HepG2 (cell line): ENCODE data around the gene UBTD2. TPM values are rescaled to one million over a fixed set of nuclear protein-coding genes. Genes with fewer than 3 reads are reported as not detected.

ENCODE experiments used
- FOXC1 ChIP-seq: sonication (generic); formaldehyde crosslinking; IDR thresholded peaks from 2 replicates; pipeline ENCODE4 v1.8.0; 2022; ENCODE audit warnings: mild to moderate bottlenecking, missing genetic modification reagents, borderline replicate concordance
- NFKB2 ChIP-seq: sonication (generic); formaldehyde crosslinking; IDR thresholded peaks from 2 replicates; pipeline ENCODE4 v1.4.0; 2020; ENCODE audit warnings: missing genetic modification reagents, borderline replicate concordance
- PCBP2 ChIP-seq: fragments of 200-400 bp; formaldehyde crosslinking; optimal IDR thresholded peaks from 2 replicates; pipeline ENCODE3; 2018; ENCODE audit warnings: low read length, low read depth; ENCODE audit not compliant: poor library complexity, severe bottlenecking
- POLR2AphosphoS2 ChIP-seq: IDR thresholded peaks from 2 replicates; pipeline ENCODE4 v1.6.1; 2011; ENCODE audit warnings: low read depth, low read length, improper control_type of control experiment
- ZNF264 ChIP-seq: sonication (generic); formaldehyde crosslinking; IDR thresholded peaks from 2 replicates; pipeline ENCODE4 v1.4.0; 2020; ENCODE audit warnings: missing genetic modification reagents
- ZNF441 ChIP-seq: sonication (generic); formaldehyde crosslinking; IDR thresholded peaks from 2 replicates; pipeline ENCODE4 v1.7.0; 2021; ENCODE audit warnings: missing genetic modification reagents, borderline replicate concordance
- ZNF672 ChIP-seq: sonication (generic); formaldehyde crosslinking; IDR thresholded peaks from 2 replicates; pipeline ENCODE4 v1.8.1; 2022; ENCODE audit warnings: missing genetic modification reagents
- polyA plus RNA-seq, 8 experiments: library from polyadenylated mRNA; depleted of rRNA in 3 of 8; stranded (reverse) in 7 of 8; unstranded in 1 of 8; fragments of >200 nt; fragmentation: Illumina TruSeq in 4 of 8; extraction: Trizol in 4 of 8; gene quantifications; 2 replicates each; pipeline versions ENCODE4 v1.2.1 to v1.2.3, GENCODE V29; 2011 to 2016; ENCODE audit warnings: low read depth in 4 of 8, missing spikeins in 1 of 8, mixed read lengths in 1 of 8; ENCODE audit not compliant: insufficient read depth in 1 of 8
- total RNA-seq, 5 experiments: library from RNA; depleted of rRNA; stranded (reverse); fragments of >200 nt; fragmentation: Illumina TruSeq; extraction: Trizol; gene quantifications; 2 replicates each; pipeline ENCODE4 v1.2.3, GENCODE V29; 2016; ENCODE audit warnings: low read depth in 1 of 5
- TF ChIP-seq, protein P1 (sequence below): IDR thresholded peaks from 2 replicates; pipeline ENCODE4 v1.6.1; 2016; ENCODE audit warnings: control low read depth
- TF ChIP-seq, protein P2 (sequence below): sonication (generic); formaldehyde crosslinking; IDR thresholded peaks from 2 replicates; pipeline ENCODE4 v1.8.0; 2022; ENCODE audit warnings: low read depth, missing genetic modification reagents
- TF ChIP-seq, protein P3 (sequence below): sonication (generic); formaldehyde crosslinking; IDR thresholded peaks from 2 replicates; pipeline ENCODE4 v1.5.0; 2020; ENCODE audit warnings: mild to moderate bottlenecking, missing genetic modification reagents, borderline replicate concordance

UBTD2 gene
- total and polyA plus RNA-seq, 2 of the 13 experiments (the other 11 are each of a cell fraction or from before 2014, with no cell fraction given) = 15.2 to 24.1 TPM

DNA sequence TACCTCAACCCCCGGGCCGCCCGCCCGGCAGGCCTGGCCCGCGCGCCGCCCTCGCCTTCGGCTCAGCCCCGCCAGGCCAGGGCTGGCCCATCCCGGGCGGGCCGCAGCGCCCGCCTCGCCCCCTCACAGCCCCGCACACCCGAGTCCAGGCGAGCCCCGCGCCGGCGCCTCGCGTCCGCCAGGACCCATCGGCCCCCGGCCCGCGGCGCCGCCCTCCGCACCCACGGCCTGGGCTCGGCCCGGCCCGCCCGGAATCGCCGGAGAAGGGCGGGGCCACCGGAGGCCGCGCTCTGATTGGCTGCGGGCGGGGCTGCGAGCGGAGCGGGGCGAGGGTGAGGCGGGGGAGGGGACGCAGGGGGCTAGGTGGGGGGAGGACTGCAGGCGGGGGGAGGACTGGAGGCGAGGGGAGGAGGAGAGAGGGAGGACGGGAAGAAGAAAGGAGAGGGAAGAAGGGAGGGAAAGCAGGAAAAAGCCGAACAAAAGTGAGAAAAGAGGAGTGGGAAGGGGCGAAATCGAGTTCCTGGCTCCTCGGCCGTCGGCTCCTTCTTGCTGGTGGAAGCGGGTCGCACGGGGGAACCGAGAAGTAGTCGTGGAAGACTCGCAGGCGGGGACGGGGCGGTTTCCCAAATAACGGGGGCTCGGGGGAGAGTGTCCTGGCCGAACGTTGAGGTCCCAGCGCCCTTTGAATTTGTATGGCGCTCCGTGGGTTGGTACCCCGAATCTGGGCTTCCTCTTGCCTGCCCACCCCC is 472 bp upstream of the UBTD2 start (continued):
- TF ChIP-seq, protein P1, sequence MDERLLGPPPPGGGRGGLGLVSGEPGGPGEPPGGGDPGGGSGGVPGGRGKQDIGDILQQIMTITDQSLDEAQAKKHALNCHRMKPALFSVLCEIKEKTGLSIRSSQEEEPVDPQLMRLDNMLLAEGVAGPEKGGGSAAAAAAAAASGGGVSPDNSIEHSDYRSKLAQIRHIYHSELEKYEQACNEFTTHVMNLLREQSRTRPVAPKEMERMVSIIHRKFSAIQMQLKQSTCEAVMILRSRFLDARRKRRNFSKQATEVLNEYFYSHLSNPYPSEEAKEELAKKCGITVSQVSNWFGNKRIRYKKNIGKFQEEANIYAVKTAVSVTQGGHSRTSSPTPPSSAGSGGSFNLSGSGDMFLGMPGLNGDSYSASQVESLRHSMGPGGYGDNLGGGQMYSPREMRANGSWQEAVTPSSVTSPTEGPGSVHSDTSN (CRISPR knock-in tag) = no peak
- no peak for TF ChIP-seq POLR2AphosphoS2
- TF ChIP-seq, protein P2, sequence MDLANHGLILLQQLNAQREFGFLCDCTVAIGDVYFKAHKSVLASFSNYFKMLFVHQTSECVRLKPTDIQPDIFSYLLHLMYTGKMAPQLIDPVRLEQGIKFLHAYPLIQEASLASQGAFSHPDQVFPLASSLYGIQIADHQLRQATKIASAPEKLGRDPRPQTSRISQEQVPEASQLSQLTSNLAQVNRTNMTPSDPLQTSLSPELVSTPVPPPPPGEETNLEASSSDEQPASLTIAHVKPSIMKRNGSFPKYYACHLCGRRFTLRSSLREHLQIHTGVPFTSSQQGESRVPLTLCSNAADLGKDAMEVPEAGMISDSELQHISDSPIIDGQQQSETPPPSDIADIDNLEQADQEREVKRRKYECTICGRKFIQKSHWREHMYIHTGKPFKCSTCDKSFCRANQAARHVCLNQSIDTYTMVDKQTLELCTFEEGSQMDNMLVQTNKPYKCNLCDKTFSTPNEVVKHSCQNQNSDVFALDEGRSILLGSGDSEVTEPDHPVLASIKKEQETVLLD (CRISPR knock-in tag) = peak; percentile 74
- peak; percentile 71; the same call in 1 of the 2 replicates for TF ChIP-seq FOXC1 (CRISPR knock-in tag)
- no peak for TF ChIP-seq NFKB2
- TF ChIP-seq ZNF264 = no peak
- peak; percentile 57; the same call in 1 of the 2 replicates for TF ChIP-seq ZNF441
- peak; percentile 68 for TF ChIP-seq PCBP2
- TF ChIP-seq, protein P3, sequence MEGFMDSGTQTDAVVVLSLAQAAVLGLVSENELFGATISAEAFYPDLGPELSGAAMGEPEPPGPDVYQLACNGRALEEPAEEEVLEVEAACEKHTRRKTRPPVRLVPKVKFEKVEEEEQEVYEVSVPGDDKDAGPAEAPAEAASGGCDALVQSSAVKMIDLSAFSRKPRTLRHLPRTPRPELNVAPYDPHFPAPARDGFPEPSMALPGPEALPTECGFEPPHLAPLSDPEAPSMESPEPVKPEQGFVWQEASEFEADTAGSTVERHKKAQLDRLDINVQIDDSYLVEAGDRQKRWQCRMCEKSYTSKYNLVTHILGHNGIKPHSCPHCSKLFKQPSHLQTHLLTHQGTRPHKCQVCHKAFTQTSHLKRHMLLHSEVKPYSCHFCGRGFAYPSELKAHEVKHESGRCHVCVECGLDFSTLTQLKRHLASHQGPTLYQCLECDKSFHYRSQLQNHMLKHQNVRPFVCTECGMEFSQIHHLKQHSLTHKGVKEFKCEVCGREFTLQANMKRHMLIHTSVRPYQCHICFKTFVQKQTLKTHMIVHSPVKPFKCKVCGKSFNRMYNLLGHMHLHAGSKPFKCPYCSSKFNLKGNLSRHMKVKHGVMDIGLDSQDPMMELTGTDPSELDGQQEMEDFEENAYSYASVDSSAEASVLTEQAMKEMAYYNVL = 0 out of 2 replicates have a peak, but pooled peaks have one; percentile 19
- 0 out of 2 replicates have a peak, but pooled peaks have one; percentile 47 for TF ChIP-seq ZNF672 (CRISPR knock-in tag)
